HEK293 (cell line): ENCODE measurements around the gene ELP6.
A peak's percentile ranks its signal among the peaks of the same experiment; 100 is the strongest.

Experiments used
- CTCF ChIA-PET: fragments of 350-600 bp; formaldehyde crosslinking; extraction: SDS; loops from one replicate; lab custom pipeline; 2021; ENCODE audit warnings: antibody characterized with exemption; lab: Yijun Ruan, JAX
- POLR2A ChIA-PET: fragments of 300-600 bp; formaldehyde crosslinking; extraction: SDS; loops from one replicate; lab custom pipeline; 2020; ENCODE audit warnings: antibody characterized with exemption, inconsistent platforms; lab: Yijun Ruan, JAX
- H3K27ac ChIP-seq: fragments of 200-500 bp; sonication (Bioruptor generic); 2 replicates; pipeline ENCODE4 v1.5.1; 2014; ENCODE audit warnings: low read depth, low read length, control low read depth, inconsistent platforms; ENCODE audit errors: extremely low read depth
- H3K36me3 ChIP-seq, 2 experiments: fragments of 200-500 bp in 1 of 2; sonication (Bioruptor generic) in 1 of 2; 1 replicate in 1 of 2; 2 replicates in 1 of 2; pipeline ENCODE4 v1.5.1; 2014 to 2017; ENCODE audit warnings: inconsistent platforms in 2 of 2, low read length in 2 of 2; ENCODE audit not compliant: control insufficient read depth in 2 of 2, insufficient read depth in 1 of 2
- H3K4me1 ChIP-seq: fragments of 200-500 bp; sonication (Bioruptor generic); 2 replicates; pipeline ENCODE4 v1.5.1; 2014; ENCODE audit warnings: mild to moderate bottlenecking, low read length, inconsistent platforms; ENCODE audit not compliant: control insufficient read depth, insufficient read depth
- H3K4me3 ChIP-seq: 2 replicates; pipeline ENCODE4 v1.5.1; 2011; ENCODE audit warnings: low read depth, mild to moderate bottlenecking, control low read depth, low read length, moderate library complexity
- H3K9me3 ChIP-seq: fragments of 200-500 bp; sonication (Bioruptor generic); 2 replicates; pipeline ENCODE4 v1.5.1; 2014; ENCODE audit warnings: low read depth, low read length, inconsistent platforms; ENCODE audit not compliant: control insufficient read depth, insufficient read depth
- KLF16 ChIP-seq: fragments of 450-650 bp; formaldehyde crosslinking; IDR thresholded peaks from 2 replicates; pipeline ENCODE4 v1.5.1; 2017; ENCODE audit warnings: missing biosample characterization, missing genetic modification characterization
- MYNN ChIP-seq: fragments of 450-650 bp; formaldehyde crosslinking; IDR thresholded peaks from 2 replicates; pipeline ENCODE4 v1.5.1; 2016; ENCODE audit warnings: missing biosample characterization, missing genetic modification characterization, borderline replicate concordance
- MZF1 ChIP-seq: fragments of 450-650 bp; formaldehyde crosslinking; IDR thresholded peaks from 2 replicates; pipeline ENCODE4 v1.5.1; 2017; ENCODE audit warnings: missing biosample characterization, missing genetic modification characterization, borderline replicate concordance
- SALL2 ChIP-seq: fragments of 450-650 bp; formaldehyde crosslinking; IDR thresholded peaks from 2 replicates; pipeline ENCODE4 v1.5.0; 2017; ENCODE audit warnings: missing biosample characterization, mild to moderate bottlenecking, missing genetic modification characterization, borderline replicate concordance
- SETDB1 ChIP-seq: IDR thresholded peaks from one replicate; pipeline ENCODE4 v1.6.1; 2017; ENCODE audit warnings: mild to moderate bottlenecking, low read length, moderate library complexity, mixed read lengths; ENCODE audit not compliant: insufficient read length
- ZBTB17 ChIP-seq: fragments of 450-650 bp; formaldehyde crosslinking; IDR thresholded peaks from 2 replicates; pipeline ENCODE4 v1.5.1; 2016; ENCODE audit warnings: missing biosample characterization, missing genetic modification characterization
- ZEB2 ChIP-seq: fragments of 450-650 bp; formaldehyde crosslinking; IDR thresholded peaks from 2 replicates; pipeline ENCODE4 v1.5.1; 2016; ENCODE audit warnings: missing biosample characterization, missing genetic modification characterization
- ZNF132 ChIP-seq: fragments of 450-650 bp; formaldehyde crosslinking; IDR thresholded peaks from 2 replicates; pipeline ENCODE4 v1.5.1; 2017; ENCODE audit warnings: missing biosample characterization, missing genetic modification characterization, borderline replicate concordance
- ZNF133 ChIP-seq: fragments of 450-650 bp; formaldehyde crosslinking; IDR thresholded peaks from 2 replicates; pipeline ENCODE4 v1.5.1; 2016; ENCODE audit warnings: missing biosample characterization, missing genetic modification characterization
- ZNF174 ChIP-seq: fragments of 450-650 bp; formaldehyde crosslinking; IDR thresholded peaks from 2 replicates; pipeline ENCODE4 v1.5.0; 2017; ENCODE audit warnings: missing biosample characterization, mild to moderate bottlenecking, missing genetic modification characterization
- ZNF426 ChIP-seq: fragments of 450-650 bp; formaldehyde crosslinking; IDR thresholded peaks from 2 replicates; pipeline ENCODE4 v1.5.1; 2017; ENCODE audit warnings: missing biosample characterization, missing genetic modification characterization, mild to moderate bottlenecking, inconsistent platforms, moderate library complexity
- ZNF449 ChIP-seq: fragments of 450-650 bp; formaldehyde crosslinking; IDR thresholded peaks from 2 replicates; pipeline ENCODE4 v1.5.1; 2017; ENCODE audit warnings: missing biosample characterization, mild to moderate bottlenecking, missing genetic modification characterization, moderate library complexity
- ZNF510 ChIP-seq: fragments of 450-650 bp; formaldehyde crosslinking; IDR thresholded peaks from 2 replicates; pipeline ENCODE4 v1.5.1; 2018; ENCODE audit warnings: mild to moderate bottlenecking, missing genetic modification characterization, missing biosample characterization; ENCODE audit not compliant: insufficient replicate concordance
- ZNF549 ChIP-seq: fragments of 450-650 bp; IDR thresholded peaks from 2 replicates; pipeline ENCODE4 v1.5.1; 2018; ENCODE audit warnings: missing biosample characterization, missing genetic modification characterization, mild to moderate bottlenecking, inconsistent platforms, moderate library complexity
- ZNF571 ChIP-seq: fragments of 450-650 bp; formaldehyde crosslinking; IDR thresholded peaks from 2 replicates; pipeline ENCODE4 v1.5.0; 2017; ENCODE audit warnings: missing biosample characterization, missing genetic modification characterization
- ZNF629 ChIP-seq: fragments of 450-650 bp; formaldehyde crosslinking; IDR thresholded peaks from 2 replicates; pipeline ENCODE4 v1.5.1; 2017; ENCODE audit warnings: missing biosample characterization, missing genetic modification characterization
- ZNF768 ChIP-seq: fragments of 450-650 bp; formaldehyde crosslinking; IDR thresholded peaks from 2 replicates; pipeline ENCODE4 v1.5.1; 2018; ENCODE audit warnings: missing biosample characterization, mild to moderate bottlenecking, missing genetic modification characterization
- ZNF792 ChIP-seq: fragments of 450-650 bp; formaldehyde crosslinking; IDR thresholded peaks from 2 replicates; pipeline ENCODE4 v1.5.1; 2016; ENCODE audit warnings: missing biosample characterization, missing genetic modification characterization
- TF ChIP-seq, protein P1 (sequence below): fragments of 450-650 bp; formaldehyde crosslinking; IDR thresholded peaks from 2 replicates; pipeline ENCODE4 v1.5.1; 2016; ENCODE audit warnings: missing biosample characterization, missing genetic modification characterization
- TF ChIP-seq, protein P2 (sequence below): fragments of 450-650 bp; formaldehyde crosslinking; IDR thresholded peaks from 2 replicates; pipeline ENCODE4 v1.5.1; 2016; ENCODE audit warnings: missing biosample characterization, missing genetic modification characterization
- TF ChIP-seq, protein P3 (sequence below): fragments of 450-650 bp; formaldehyde crosslinking; optimal IDR thresholded peaks from 2 replicates; pipeline ENCODE3; 2016; ENCODE audit warnings: missing biosample characterization, mild to moderate bottlenecking, missing genetic modification characterization

Gene ELP6

GRCh38 chr3:47536967-47537366 lies 23.5 kb upstream of the ELP6 start:
- no peak overlapping the region for H3K4me3 ChIP-seq
- CTCF ChIA-PET, result no interaction called here
- no peak for TF ChIP-seq ZNF426
- H3K9me3 ChIP-seq, result no peaks in the 10 kb centered on the region
- H3K27ac ChIP-seq, result no peak overlapping the region
- POLR2A ChIA-PET, result no interaction called here
- H3K4me1 ChIP-seq, result no peaks in the 10 kb centered on the region
- no peaks in the 10 kb centered on the region for H3K36me3 ChIP-seq

DNA sequence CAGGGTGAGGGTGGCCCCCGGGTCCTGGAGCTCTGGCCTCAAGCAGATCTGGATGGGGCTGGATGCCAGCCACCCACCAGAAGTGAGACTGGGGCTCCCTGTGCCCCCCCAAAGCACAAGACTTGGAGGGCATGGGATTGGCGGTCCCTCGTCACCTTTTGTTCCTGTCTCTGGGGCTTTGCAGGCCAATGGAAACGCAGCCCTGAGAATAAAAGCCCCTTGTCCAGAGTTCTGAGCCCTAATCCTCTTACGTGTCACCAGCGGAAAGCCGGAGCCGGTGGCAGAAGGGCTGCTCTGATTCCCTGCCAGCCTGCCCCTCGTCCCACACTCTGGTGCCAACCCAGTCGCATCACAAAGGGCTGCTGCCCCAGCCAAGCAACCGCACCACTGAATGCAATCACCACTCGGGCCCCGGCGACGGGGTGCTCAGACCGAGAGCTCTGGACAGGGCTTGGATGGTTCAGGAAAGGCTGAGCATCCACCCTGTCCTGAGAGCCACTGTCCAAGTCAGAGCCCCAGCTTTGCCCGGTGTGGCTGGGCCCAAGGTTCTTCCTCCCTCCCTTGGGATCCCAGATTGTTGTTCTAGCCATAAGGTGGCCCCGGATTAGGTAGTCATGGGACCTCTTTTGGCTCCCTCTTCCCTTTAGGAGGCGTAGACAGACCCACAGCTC lies 22.8 kb upstream of the ELP6 start:
- Histone ChIP-seq H3K4me1 (no peaks in the 10 kb centered on the region), H3K4me3 (no peak overlapping the region), H3K36me3 (no peaks in the 10 kb centered on the region), H3K9me3 (no peaks in the 10 kb centered on the region), H3K27ac (no peak overlapping the region)
- ChIA-PET POLR2A (no interaction called here), CTCF (no interaction called here)
- TF ChIP-seq ZNF549 (tag by site-specific recombination) (no peak), MYNN (tag by site-specific recombination) (no peak), ZNF510 (tag by site-specific recombination) (no peak), ZNF133 (no peak)

DNA sequence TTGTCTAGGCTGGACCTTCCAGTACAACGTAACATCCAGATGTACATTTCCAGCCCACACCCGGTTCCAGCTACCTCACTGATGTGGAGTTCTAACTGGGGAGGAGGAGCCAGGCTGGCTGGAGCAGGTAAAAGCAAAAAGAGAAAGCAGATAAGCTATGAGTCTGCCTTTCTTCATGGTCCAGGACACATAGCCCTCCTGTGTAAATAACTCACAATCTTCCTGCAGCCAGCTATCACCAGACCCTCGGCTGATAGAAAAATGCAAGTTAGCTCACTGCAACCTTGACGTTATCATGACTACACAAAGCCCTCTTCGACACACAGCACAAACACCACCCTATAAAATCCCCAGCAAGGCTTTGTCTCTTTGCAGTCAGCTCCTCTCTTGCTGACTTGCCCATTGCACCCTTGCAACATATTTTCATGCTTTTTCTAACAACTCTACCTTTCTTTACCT lies 20.5 kb upstream of the ELP6 start:
- no peaks in the 10 kb centered on the region for H3K9me3 ChIP-seq
- H3K36me3 ChIP-seq, result no peaks in the 10 kb centered on the region
- no peaks in the 10 kb centered on the region for H3K4me1 ChIP-seq
- POLR2A ChIA-PET, result no interaction called here
- H3K27ac ChIP-seq, result no peak overlapping the region
- CTCF ChIA-PET, result no interaction called here
- no peak overlapping the region for H3K4me3 ChIP-seq
- TF ChIP-seq SETDB1 (peak; percentile 64), ZNF174 (tag by site-specific recombination) (no peak)

DNA sequence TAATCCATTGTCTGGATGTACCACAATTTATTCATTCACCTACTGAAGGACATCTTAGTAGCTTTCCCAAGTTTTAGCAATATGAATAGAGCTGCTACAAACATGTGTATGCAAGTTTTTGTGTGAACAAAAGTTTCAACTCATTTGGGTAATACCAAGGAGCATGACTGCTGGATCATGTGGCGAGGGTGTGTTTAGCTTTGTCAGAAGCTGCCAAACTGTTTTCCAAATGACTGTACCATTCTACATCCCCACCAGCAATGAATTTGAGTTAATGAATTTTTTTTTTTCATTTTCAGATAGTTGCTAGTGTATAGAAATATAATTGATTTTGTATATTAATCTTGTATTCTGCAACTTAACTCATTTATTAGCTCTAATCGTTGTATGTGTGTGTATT lies 20.0 kb upstream of the ELP6 start:
- no peak overlapping the region for H3K27ac ChIP-seq
- H3K4me3 ChIP-seq, result no peak overlapping the region
- H3K9me3 ChIP-seq, result no peaks in the 10 kb centered on the region
- H3K36me3 ChIP-seq, result no peaks in the 10 kb centered on the region
- CTCF ChIA-PET, result no interaction called here
- H3K4me1 ChIP-seq, result no peaks in the 10 kb centered on the region
- POLR2A ChIA-PET, result no interaction called here
- no peak for TF ChIP-seq MZF1
- TF ChIP-seq, protein P1, sequence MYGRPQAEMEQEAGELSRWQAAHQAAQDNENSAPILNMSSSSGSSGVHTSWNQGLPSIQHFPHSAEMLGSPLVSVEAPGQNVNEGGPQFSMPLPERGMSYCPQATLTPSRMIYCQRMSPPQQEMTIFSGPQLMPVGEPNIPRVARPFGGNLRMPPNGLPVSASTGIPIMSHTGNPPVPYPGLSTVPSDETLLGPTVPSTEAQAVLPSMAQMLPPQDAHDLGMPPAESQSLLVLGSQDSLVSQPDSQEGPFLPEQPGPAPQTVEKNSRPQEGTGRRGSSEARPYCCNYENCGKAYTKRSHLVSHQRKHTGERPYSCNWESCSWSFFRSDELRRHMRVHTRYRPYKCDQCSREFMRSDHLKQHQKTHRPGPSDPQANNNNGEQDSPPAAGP (tag by site-specific recombination), result no peak
- no peak for TF ChIP-seq ZNF629 (tag by site-specific recombination)
- TF ChIP-seq ZNF792 (tag by site-specific recombination), result no peak
- no peak for TF ChIP-seq ZNF768
- TF ChIP-seq, protein P2, sequence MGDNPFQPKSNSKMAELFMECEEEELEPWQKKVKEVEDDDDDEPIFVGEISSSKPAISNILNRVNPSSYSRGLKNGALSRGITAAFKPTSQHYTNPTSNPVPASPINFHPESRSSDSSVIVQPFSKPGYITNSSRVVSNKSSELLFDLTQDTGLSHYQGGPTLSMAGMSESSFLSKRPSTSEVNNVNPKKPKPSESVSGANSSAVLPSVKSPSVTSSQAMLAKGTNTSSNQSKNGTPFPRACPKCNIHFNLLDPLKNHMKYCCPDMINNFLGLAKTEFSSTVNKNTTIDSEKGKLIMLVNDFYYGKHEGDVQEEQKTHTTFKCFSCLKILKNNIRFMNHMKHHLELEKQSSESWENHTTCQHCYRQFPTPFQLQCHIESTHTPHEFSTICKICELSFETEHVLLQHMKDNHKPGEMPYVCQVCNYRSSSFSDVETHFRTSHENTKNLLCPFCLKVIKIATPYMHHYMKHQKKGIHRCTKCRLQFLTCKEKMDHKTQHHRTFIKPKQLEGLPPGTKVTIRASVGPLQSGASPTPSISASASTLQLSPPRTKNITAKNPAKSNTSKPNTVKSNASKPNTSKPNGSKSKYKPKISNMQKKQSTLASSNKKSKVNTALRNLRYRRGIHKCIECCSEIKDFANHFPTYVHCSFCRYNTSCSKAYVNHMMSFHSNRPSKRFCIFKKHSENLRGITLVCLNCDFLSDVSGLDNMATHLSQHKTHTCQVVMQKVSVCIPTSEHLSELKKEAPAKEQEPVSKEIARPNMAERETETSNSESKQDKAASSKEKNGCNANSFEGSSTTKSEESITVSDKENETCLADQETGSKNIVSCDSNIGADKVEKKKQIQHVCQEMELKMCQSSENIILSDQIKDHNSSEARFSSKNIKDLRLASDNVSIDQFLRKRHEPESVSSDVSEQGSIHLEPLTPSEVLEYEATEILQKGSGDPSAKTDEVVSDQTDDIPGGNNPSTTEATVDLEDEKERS (tag by site-specific recombination), result no peak
- TF ChIP-seq ZBTB17 (tag by site-specific recombination), result no peak
- TF ChIP-seq, protein P3, sequence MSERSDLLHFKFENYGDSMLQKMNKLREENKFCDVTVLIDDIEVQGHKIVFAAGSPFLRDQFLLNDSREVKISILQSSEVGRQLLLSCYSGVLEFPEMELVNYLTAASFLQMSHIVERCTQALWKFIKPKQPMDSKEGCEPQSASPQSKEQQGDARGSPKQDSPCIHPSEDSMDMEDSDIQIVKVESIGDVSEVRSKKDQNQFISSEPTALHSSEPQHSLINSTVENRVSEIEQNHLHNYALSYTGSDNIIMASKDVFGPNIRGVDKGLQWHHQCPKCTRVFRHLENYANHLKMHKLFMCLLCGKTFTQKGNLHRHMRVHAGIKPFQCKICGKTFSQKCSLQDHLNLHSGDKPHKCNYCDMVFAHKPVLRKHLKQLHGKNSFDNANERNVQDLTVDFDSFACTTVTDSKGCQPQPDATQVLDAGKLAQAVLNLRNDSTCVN (tag by site-specific recombination), result no peak
- no peak for TF ChIP-seq ZNF510 (tag by site-specific recombination)
- no peak for TF ChIP-seq KLF16 (tag by site-specific recombination)
- TF ChIP-seq ZNF571 (tag by site-specific recombination), result no peak
- TF ChIP-seq ZNF132, result no peak
- TF ChIP-seq SALL2, result no peak
- TF ChIP-seq ZEB2 (tag by site-specific recombination), result no peak
- TF ChIP-seq ZNF449, result no peak
